IPS-18c (cell line): ENCODE results near the gene GKN1.

ENCODE experiments used
- H3K4me3 ChIP-seq: 2 replicates; pipeline ENCODE4 v1.7.0; 2013; ENCODE audit warnings: low read depth, mild to moderate bottlenecking, low read length, moderate library complexity; ENCODE audit not compliant: insufficient read depth
- H3K9me3 ChIP-seq: one replicate; pipeline ENCODE4 v1.6.1; 2013; ENCODE audit warnings: mild to moderate bottlenecking, low read length, moderate library complexity; ENCODE audit not compliant: control insufficient read depth, insufficient read depth

Gene GKN1

GRCh38 chr2:69017080-69017479 lies 42.6 kb downstream of the GKN1 start:
- no peaks in the 10 kb centered on the region for H3K9me3 ChIP-seq
- H3K4me3 ChIP-seq, result no peak overlapping the region

DNA sequence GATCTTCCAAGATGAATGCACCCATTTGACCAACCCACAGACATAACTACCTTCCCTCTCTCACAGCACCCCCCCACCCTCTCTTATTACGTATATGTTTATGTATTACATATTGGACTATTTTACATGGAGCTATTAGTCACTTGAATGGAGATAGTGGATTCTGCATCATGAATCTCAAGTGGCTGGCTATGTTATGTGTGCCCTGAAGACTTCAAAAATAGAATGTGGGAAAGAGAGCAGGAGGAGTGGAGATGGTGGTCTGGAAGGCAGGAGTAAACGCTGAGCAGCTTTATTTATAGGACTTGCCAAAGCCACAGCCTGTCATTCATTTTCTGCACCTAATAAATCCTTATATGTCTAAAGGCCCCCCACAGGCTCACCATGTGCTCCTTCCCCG lies 43.4 kb downstream of the GKN1 start:
- no peak overlapping the region for H3K4me3 ChIP-seq
- H3K9me3 ChIP-seq, result no peaks in the 10 kb centered on the region

DNA sequence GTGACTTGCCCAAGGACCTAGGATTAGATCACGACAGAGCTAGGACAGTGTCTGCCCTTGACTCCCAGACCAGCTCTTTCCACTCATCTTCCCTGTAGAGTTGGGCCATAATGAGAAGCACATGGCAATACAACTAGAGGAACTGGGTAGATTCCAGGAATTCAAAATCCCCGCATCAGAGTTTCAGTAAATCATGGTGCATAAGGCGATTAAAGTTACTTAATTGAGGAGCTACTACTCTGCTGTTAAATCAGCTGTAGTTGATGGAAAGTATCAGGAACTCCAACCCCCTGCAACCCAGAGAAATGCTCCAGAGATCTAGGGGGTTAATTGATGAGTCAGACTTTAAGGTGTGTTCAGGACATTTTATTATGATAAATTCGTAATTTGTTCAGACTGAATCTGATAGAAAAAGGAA lies 44.3 kb downstream of the GKN1 start:
- H3K9me3 ChIP-seq, result no peaks in the 10 kb centered on the region
- H3K4me3 ChIP-seq, result no peak overlapping the region

GRCh38 chr2:69020496-69021426 lies 46.3 kb downstream of the GKN1 start:
- H3K9me3 ChIP-seq, result peaks cover 4% of the 10 kb centered on the region
- no peak overlapping the region for H3K4me3 ChIP-seq

DNA sequence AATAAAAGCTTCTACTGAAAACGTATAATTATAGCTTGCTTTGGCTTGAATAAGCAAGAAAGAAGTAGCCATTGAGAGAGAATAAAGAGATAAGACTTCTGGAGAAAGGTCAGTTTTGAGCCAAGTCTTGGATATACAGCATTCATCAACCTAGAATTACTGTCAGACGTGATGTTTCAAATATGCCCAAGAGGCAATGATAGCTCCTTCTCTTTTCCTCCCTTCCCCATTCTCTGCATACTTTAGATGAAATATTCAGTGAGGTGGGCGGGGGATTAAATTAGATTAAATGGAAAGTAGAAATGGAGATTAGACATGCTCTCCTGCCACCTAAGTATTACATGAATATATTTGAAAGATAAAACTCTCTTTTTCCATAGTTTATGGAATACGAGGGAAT lies 47.3 kb downstream of the GKN1 start:
- H3K9me3 ChIP-seq, result peaks cover 4% of the 10 kb centered on the region
- H3K4me3 ChIP-seq, result no peak overlapping the region

- Histone ChIP-seq H3K9me3 (peaks cover 4% of the 10 kb centered on the region), H3K4me3 (no peak overlapping the region; the same call in 1 of the 2 replicates)
These were observed 48.1 kb downstream of the GKN1 start for GRCh38 chr2:69022548-69022947.

DNA sequence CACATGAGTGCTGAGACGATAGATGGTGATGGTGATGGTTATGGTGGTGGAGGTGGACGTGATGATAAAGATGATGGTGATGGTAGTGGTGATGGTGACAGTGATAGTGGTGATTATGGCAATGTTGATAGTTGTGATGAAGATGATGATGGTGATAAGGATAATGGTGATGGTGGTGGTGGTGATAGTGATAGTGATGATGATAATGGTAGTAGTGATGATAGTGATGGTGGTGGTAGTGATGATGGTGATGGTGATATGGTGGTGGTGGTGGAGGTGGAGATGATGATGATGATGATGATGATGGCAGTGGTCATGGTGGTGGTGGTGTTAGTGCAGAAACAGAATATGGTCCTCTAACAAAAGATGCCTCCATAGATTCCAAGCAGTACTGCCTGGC lies 48.8 kb downstream of the GKN1 start:
- Histone ChIP-seq H3K4me3 (no peak overlapping the region), H3K9me3 (peaks cover 4% of the 10 kb centered on the region)

DNA sequence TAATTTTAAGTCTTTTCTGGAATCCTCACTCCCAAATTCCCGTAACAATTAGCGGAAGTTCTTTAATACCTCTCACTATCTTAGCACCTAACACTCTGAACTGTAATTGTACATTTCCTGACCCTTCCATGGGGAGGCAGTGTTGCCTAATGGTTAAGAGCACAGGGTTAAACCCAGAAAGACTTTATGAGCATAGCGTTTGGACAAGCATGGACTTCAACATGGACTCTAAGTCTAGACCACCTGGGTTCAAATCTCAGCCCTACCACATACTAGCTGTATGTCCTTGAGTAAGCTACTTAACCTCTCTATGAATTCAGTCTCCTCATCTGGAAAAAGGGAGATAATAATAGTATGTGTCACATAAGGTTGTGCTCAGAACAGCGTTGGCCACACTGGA lies 51.6 kb downstream of the GKN1 start:
- Histone ChIP-seq H3K4me3 (no peak overlapping the region), H3K9me3 (peaks cover 4% of the 10 kb centered on the region)

DNA sequence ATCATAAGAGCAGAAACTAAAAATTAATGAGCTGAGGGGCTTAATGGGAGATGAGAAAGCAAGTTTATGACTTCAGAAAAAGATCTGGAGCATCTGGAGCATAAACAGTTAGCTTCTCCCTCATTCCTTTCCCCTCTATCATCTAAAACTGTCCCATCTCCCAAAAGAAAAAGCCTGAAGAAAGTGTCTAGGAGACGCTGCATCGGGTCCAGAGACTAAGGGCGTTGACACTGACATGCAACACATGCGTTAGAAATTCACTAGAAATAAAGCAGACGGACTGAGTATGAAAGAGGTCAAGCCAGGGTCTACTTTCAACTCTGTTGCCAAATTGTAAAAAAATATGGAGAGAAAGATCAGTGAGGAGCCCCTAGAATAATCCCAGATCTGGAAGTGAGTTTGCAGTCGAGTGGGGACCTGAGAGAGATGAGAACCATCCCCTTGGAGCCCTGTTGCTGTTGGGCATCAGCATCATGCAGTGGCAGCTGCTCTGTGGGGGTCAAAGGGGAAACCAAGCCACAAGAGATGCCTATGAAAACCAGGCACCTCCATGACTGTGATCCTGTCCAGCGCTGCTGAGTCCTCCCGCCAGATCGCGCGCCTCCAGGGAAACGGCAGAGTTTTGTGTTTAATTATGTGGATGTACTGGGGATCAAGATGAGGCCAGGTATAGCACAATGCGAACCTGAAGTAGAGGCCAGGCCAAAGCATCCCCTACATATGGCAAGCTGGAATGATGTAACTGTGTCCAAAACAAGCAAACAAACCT lies 52.4 kb downstream of the GKN1 start:
- H3K9me3 ChIP-seq, result peaks cover 4% of the 10 kb centered on the region
- H3K4me3 ChIP-seq, result no peak overlapping the region
